Epithelial cell of proximal tubule (primary cell): Measurements from ENCODE around the gene STEAP4. TPM values are rescaled to one million over a fixed set of nuclear protein-coding genes. Genes with fewer than 3 reads are reported as not detected.
"Not testable (repeated sequence)": the region's sequence is repeated elsewhere in the genome, so short reads cannot be mapped to it uniquely, and the experiment has no call there.

Experiments used
- DNase-seq: peaks from one replicate; pipeline ENCODE4 v3.0.0-alpha.2; 2011; ENCODE audit warnings: low read depth
- H3K4me3 ChIP-seq: 2 replicates; pipeline ENCODE4 v1.5.1; 2011; ENCODE audit warnings: low read depth, mild to moderate bottlenecking, low read length
- CTCF ChIP-seq: conservative IDR thresholded peaks from 2 replicates; pipeline ENCODE4 v1.5.1; 2012; ENCODE audit warnings: low read depth, mild to moderate bottlenecking, low read length
- total RNA-seq: library from RNA; depleted of rRNA; stranded (reverse); fragments of >200 nt; gene quantifications from 2 replicates; pipeline ENCODE4 v1.2.3, GENCODE V29; 2015

STEAP4 gene
- total RNA-seq, 1 donor from 2014 or later, result 0.52 TPM

- TF ChIP-seq CTCF, result no peak
- H3K4me3 ChIP-seq, result no peak overlapping the region
- DNase-seq, result no peak
Measured at GRCh38 chr7:88260719-88261118, 46.0 kb downstream of the STEAP4 start.

- no peak for TF ChIP-seq CTCF
- no peak for DNase-seq
- no peak overlapping the region for H3K4me3 ChIP-seq
Measured at GRCh38 chr7:88259656-88260380, 46.9 kb downstream of the STEAP4 start.

- not testable (repeated sequence) for H3K4me3 ChIP-seq, DNase-seq
Measured at GRCh38 chr7:88258296-88258695, 48.4 kb downstream of the STEAP4 start.

GRCh38 chr7:88256906-88257305 is 49.8 kb downstream of the STEAP4 start:
- no peak for DNase-seq
- TF ChIP-seq CTCF, result no peak

GRCh38 chr7:88254721-88255424 is 51.8 kb downstream of the STEAP4 start:
- H3K4me3 ChIP-seq, result no peak overlapping the region
- no peak for TF ChIP-seq CTCF
- peak; percentile 83 for DNase-seq

More at GRCh38 chr7:88256906-88257305, 49.8 kb downstream of the STEAP4 start:
- no peak overlapping the region for H3K4me3 ChIP-seq

GRCh38 chr7:88253640-88254039 is 53.1 kb downstream of the STEAP4 start:
- DNase-seq, result no peak
- TF ChIP-seq CTCF, result no peak
- no peak overlapping the region for H3K4me3 ChIP-seq

- no peak for DNase-seq
- no peak overlapping the region for H3K4me3 ChIP-seq
- TF ChIP-seq CTCF, result no peak
Measured at GRCh38 chr7:88244258-88244657, 62.4 kb downstream of the STEAP4 start.
